ENCODE measurements around the gene PEX5.

The PEX5 gene

GRCh38 chr12:7144414-7145120 lies 44.9 kb upstream of the PEX5 start:
- H3K27ac ChIP-seq, result no peak overlapping the region
- H3K27me3 ChIP-seq, result no peaks in the 10 kb centered on the region
- H3K36me3 ChIP-seq, result peaks cover 0 to 59% (median 26%) of the 10 kb centered on the region in 3 donors
- no peak overlapping the region for H3K4me3 ChIP-seq
- H3K4me1 ChIP-seq, result no peaks in the 10 kb centered on the region
- DNase-seq, result peak in 1 of 2 donors; percentile 33
- TF ChIP-seq CTCF (IDR thresholded peaks at IDR 0.05), result peak; percentile 49 to 50
- intact Hi-C loops (cut with DNase I; ENCODE audit: low total_unique reads), result no loop called here
- H3K9me3 ChIP-seq, result no peaks in the 10 kb centered on the region

GRCh38 chr12:7145671-7146070 lies 43.8 kb upstream of the PEX5 start:
- no peak for TF ChIP-seq CTCF (IDR thresholded peaks at IDR 0.05)
- H3K9me3 ChIP-seq, result no peaks in the 10 kb centered on the region
- DNase-seq, result peak in 1 of 2 donors; percentile 10
- intact Hi-C loops (cut with DNase I; ENCODE audit: low total_unique reads), result no loop called here
- H3K27me3 ChIP-seq, result no peaks in the 10 kb centered on the region
- H3K4me3 ChIP-seq, result no peak overlapping the region
- peaks cover 0 to 69% (median 36%) of the 10 kb centered on the region in 3 donors for H3K36me3 ChIP-seq
- H3K4me1 ChIP-seq, result no peaks in the 10 kb centered on the region
- H3K27ac ChIP-seq, result no peak overlapping the region

GRCh38 chr12:7146228-7146627 lies 43.3 kb upstream of the PEX5 start:
- Histone ChIP-seq H3K4me3 (no peak overlapping the region), H3K4me1 (no peaks in the 10 kb centered on the region), H3K27me3 (no peaks in the 10 kb centered on the region), H3K36me3 (peaks cover 0 to 69% (median 42%) of the 10 kb centered on the region in 3 donors), H3K9me3 (no peaks in the 10 kb centered on the region), H3K27ac (no peak overlapping the region)
- DNase-seq, result peak in 1 of 2 donors; percentile 10
- TF ChIP-seq CTCF (IDR thresholded peaks at IDR 0.05), result no peak
- intact Hi-C loops (cut with DNase I; ENCODE audit: low total_unique reads), result no loop called here

GRCh38 chr12:7146906-7147305 lies 42.6 kb upstream of the PEX5 start:
- intact Hi-C loops (cut with DNase I; ENCODE audit: low total_unique reads), result no loop called here
- peaks cover 0 to 66% (median 45%) of the 10 kb centered on the region in 3 donors for H3K36me3 ChIP-seq
- H3K4me1 ChIP-seq, result no peaks in the 10 kb centered on the region
- no peak for TF ChIP-seq CTCF (IDR thresholded peaks at IDR 0.05)
- DNase-seq, result peak in 1 of 2 donors; percentile 23
- no peak overlapping the region for H3K27ac ChIP-seq
- H3K27me3 ChIP-seq, result no peaks in the 10 kb centered on the region
- no peaks in the 10 kb centered on the region for H3K9me3 ChIP-seq
- no peak overlapping the region for H3K4me3 ChIP-seq

GRCh38 chr12:7150356-7150755 lies 39.1 kb upstream of the PEX5 start:
- H3K4me3 ChIP-seq, result no peak overlapping the region
- intact Hi-C loops (cut with DNase I; ENCODE audit: low total_unique reads), result no loop called here
- TF ChIP-seq CTCF (IDR thresholded peaks at IDR 0.05), result no peak
- peaks cover 0 to 72% (median 47%) of the 10 kb centered on the region in 3 donors for H3K36me3 ChIP-seq
- no peak overlapping the region for H3K27ac ChIP-seq
- no peaks in the 10 kb centered on the region for H3K9me3 ChIP-seq
- no peak for DNase-seq
- H3K27me3 ChIP-seq, result no peaks in the 10 kb centered on the region
- no peaks in the 10 kb centered on the region for H3K4me1 ChIP-seq

Data from tibial artery (tissue), 4 donors.